KG1 (cell line): ENCODE measurements around the gene MYO3A.
"Not testable (repeated sequence)": the region's sequence is repeated elsewhere in the genome, so short reads cannot be mapped to it uniquely, and the experiment has no call there.

Experiments
- DNase-seq: peaks from one replicate; lab custom pipeline; 2025; lab: John Stamatoyannopoulos, UW

Gene MYO3A

GRCh38 chr10:25988583-25988982, 54.6 kb downstream of the MYO3A start:
- DNase-seq: no peak

GRCh38 chr10:25989951-25990350, 55.9 kb downstream of the MYO3A start:
- no peak for DNase-seq

- DNase-seq: no peak
These were observed 65.4 kb downstream of the MYO3A start for GRCh38 chr10:25999295-25999981.

- no peak for DNase-seq
These were observed 66.9 kb downstream of the MYO3A start for GRCh38 chr10:26000971-26001370.

GRCh38 chr10:26002466-26002865, 68.4 kb downstream of the MYO3A start:
- not testable (repeated sequence) for DNase-seq

GRCh38 chr10:26015092-26015491, 81.1 kb downstream of the MYO3A start:
- DNase-seq: no peak

GRCh38 chr10:26022831-26023230, 88.8 kb downstream of the MYO3A start:
- no peak for DNase-seq

- DNase-seq: no peak
These were observed 90.3 kb downstream of the MYO3A start for GRCh38 chr10:26024303-26024702.

GRCh38 chr10:26025523-26025922, 91.5 kb downstream of the MYO3A start:
- no peak for DNase-seq

GRCh38 chr10:26029858-26030257, 95.8 kb downstream of the MYO3A start:
- no peak for DNase-seq

GRCh38 chr10:26031300-26031699, 97.3 kb downstream of the MYO3A start:
- DNase-seq: no peak

GRCh38 chr10:26043469-26043868, 109.4 kb downstream of the MYO3A start:
- no peak for DNase-seq

GRCh38 chr10:26044141-26044749, 110.2 kb downstream of the MYO3A start:
- no peak for DNase-seq

GRCh38 chr10:26046073-26046700, 112.2 kb downstream of the MYO3A start:
- DNase-seq: no peak

GRCh38 chr10:26048756-26049155, 114.7 kb downstream of the MYO3A start:
- no peak for DNase-seq

GRCh38 chr10:26052326-26052725, 118.3 kb downstream of the MYO3A start:
- DNase-seq: no peak

- no peak for DNase-seq
These were observed 123.4 kb downstream of the MYO3A start for GRCh38 chr10:26057466-26057865.

- DNase-seq: no peak
These were observed 130.1 kb downstream of the MYO3A start for GRCh38 chr10:26064106-26064505.

- DNase-seq: no peak
These were observed 133.7 kb downstream of the MYO3A start for GRCh38 chr10:26067680-26068079.

- not testable (repeated sequence) for DNase-seq
These were observed 146.9 kb downstream of the MYO3A start for GRCh38 chr10:26080971-26081370.

GRCh38 chr10:26081459-26081858, 147.4 kb downstream of the MYO3A start:
- no peak for DNase-seq

- DNase-seq: no peak
These were observed 151.5 kb downstream of the MYO3A start for GRCh38 chr10:26085549-26085948.

GRCh38 chr10:26087666-26088065, 153.6 kb downstream of the MYO3A start:
- DNase-seq: no peak
